IPS-20b (cell line): ENCODE data around the gene ST3GAL5.

ENCODE experiments used
- H3K27ac ChIP-seq: one replicate; pipeline ENCODE4 v1.5.1; 2013; ENCODE audit warnings: low read length
- H3K27me3 ChIP-seq: 2 replicates; pipeline ENCODE4 v1.6.1; 2013; ENCODE audit warnings: mild to moderate bottlenecking, low read length, inconsistent platforms; ENCODE audit not compliant: insufficient read depth
- H3K36me3 ChIP-seq: 2 replicates; pipeline ENCODE4 v1.6.1; 2013; ENCODE audit warnings: low read depth, mild to moderate bottlenecking, inconsistent platforms, low read length, moderate library complexity; ENCODE audit not compliant: insufficient read depth
- H3K4me1 ChIP-seq: 2 replicates; pipeline ENCODE4 v1.6.1; 2013; ENCODE audit warnings: mild to moderate bottlenecking, control low read depth, inconsistent platforms, low read length, moderate library complexity; ENCODE audit not compliant: insufficient read depth
- H3K4me3 ChIP-seq: 2 replicates; pipeline ENCODE4 v1.5.1; 2013; ENCODE audit warnings: mild to moderate bottlenecking, low read length, inconsistent platforms
- H3K9ac ChIP-seq: 2 replicates; pipeline ENCODE4 v1.6.1; 2013; ENCODE audit warnings: low read depth, mild to moderate bottlenecking, inconsistent platforms, low read length, moderate library complexity
- H3K9me3 ChIP-seq: 2 replicates; pipeline ENCODE4 v1.6.1; 2013; ENCODE audit warnings: mild to moderate bottlenecking, low read depth, low read length, inconsistent platforms; ENCODE audit not compliant: insufficient read depth

Gene ST3GAL5

GRCh38 chr2:85795331-85796045 lies 93.3 kb downstream of the ST3GAL5 start:
- Histone ChIP-seq H3K27me3 (no peaks in the 10 kb centered on the region), H3K4me3 (no peak overlapping the region), H3K27ac (no peak overlapping the region), H3K4me1 (no peaks in the 10 kb centered on the region), H3K9ac (no peak overlapping the region), H3K9me3 (no peaks in the 10 kb centered on the region), H3K36me3 (no peaks in the 10 kb centered on the region)

- no peaks in the 10 kb centered on the region for H3K9me3 ChIP-seq
- H3K27me3 ChIP-seq = no peaks in the 10 kb centered on the region
- no peaks in the 10 kb centered on the region for H3K36me3 ChIP-seq
- H3K4me1 ChIP-seq = no peaks in the 10 kb centered on the region
- H3K27ac ChIP-seq = no peak overlapping the region
- no peak overlapping the region for H3K4me3 ChIP-seq
- no peak overlapping the region for H3K9ac ChIP-seq
These were observed 94.2 kb downstream of the ST3GAL5 start for GRCh38 chr2:85794491-85795121.

- Histone ChIP-seq H3K27me3 (no peaks in the 10 kb centered on the region), H3K4me3 (no peak overlapping the region), H3K36me3 (no peaks in the 10 kb centered on the region), H3K4me1 (no peaks in the 10 kb centered on the region), H3K9ac (no peak overlapping the region), H3K9me3 (no peaks in the 10 kb centered on the region), H3K27ac (no peak overlapping the region)
These were observed 94.8 kb downstream of the ST3GAL5 start for GRCh38 chr2:85794038-85794441.

- H3K36me3 ChIP-seq = no peaks in the 10 kb centered on the region
- no peaks in the 10 kb centered on the region for H3K9me3 ChIP-seq
- no peaks in the 10 kb centered on the region for H3K27me3 ChIP-seq
- no peak overlapping the region for H3K9ac ChIP-seq
- no peaks in the 10 kb centered on the region for H3K4me1 ChIP-seq
- H3K4me3 ChIP-seq = no peak overlapping the region
- no peak overlapping the region for H3K27ac ChIP-seq
These were observed 95.2 kb downstream of the ST3GAL5 start for GRCh38 chr2:85793584-85793983.

GRCh38 chr2:85792783-85793441 lies 95.9 kb downstream of the ST3GAL5 start:
- H3K36me3 ChIP-seq = no peaks in the 10 kb centered on the region
- no peaks in the 10 kb centered on the region for H3K9me3 ChIP-seq
- no peaks in the 10 kb centered on the region for H3K27me3 ChIP-seq
- no peak overlapping the region for H3K9ac ChIP-seq
- H3K27ac ChIP-seq = no peak overlapping the region
- H3K4me3 ChIP-seq = no peak overlapping the region
- no peaks in the 10 kb centered on the region for H3K4me1 ChIP-seq

GRCh38 chr2:85791704-85792565 lies 96.9 kb downstream of the ST3GAL5 start:
- H3K4me3 ChIP-seq = no peak overlapping the region
- no peaks in the 10 kb centered on the region for H3K9me3 ChIP-seq
- no peaks in the 10 kb centered on the region for H3K36me3 ChIP-seq
- no peaks in the 10 kb centered on the region for H3K4me1 ChIP-seq
- H3K27ac ChIP-seq = no peak overlapping the region
- H3K9ac ChIP-seq = no peak overlapping the region
- H3K27me3 ChIP-seq = no peaks in the 10 kb centered on the region

- H3K27ac ChIP-seq = no peak overlapping the region
- H3K9ac ChIP-seq = no peak overlapping the region
- no peaks in the 10 kb centered on the region for H3K27me3 ChIP-seq
- no peaks in the 10 kb centered on the region for H3K36me3 ChIP-seq
- no peaks in the 10 kb centered on the region for H3K9me3 ChIP-seq
- no peak overlapping the region for H3K4me3 ChIP-seq
- no peaks in the 10 kb centered on the region for H3K4me1 ChIP-seq
These were observed 98.1 kb downstream of the ST3GAL5 start for GRCh38 chr2:85790499-85791188.

GRCh38 chr2:85790032-85790431 lies 98.8 kb downstream of the ST3GAL5 start:
- Histone ChIP-seq H3K9me3 (no peaks in the 10 kb centered on the region), H3K36me3 (no peaks in the 10 kb centered on the region), H3K9ac (no peak overlapping the region), H3K4me1 (no peaks in the 10 kb centered on the region), H3K27me3 (no peaks in the 10 kb centered on the region), H3K4me3 (no peak overlapping the region), H3K27ac (no peak overlapping the region)

- Histone ChIP-seq H3K9me3 (no peaks in the 10 kb centered on the region), H3K4me3 (no peak overlapping the region), H3K27me3 (no peaks in the 10 kb centered on the region), H3K9ac (no peak overlapping the region), H3K4me1 (no peaks in the 10 kb centered on the region), H3K36me3 (no peaks in the 10 kb centered on the region), H3K27ac (no peak overlapping the region)
These were observed 99.5 kb downstream of the ST3GAL5 start for GRCh38 chr2:85789271-85789670.

GRCh38 chr2:85788603-85789002 lies 100.2 kb downstream of the ST3GAL5 start:
- Histone ChIP-seq H3K9me3 (no peaks in the 10 kb centered on the region), H3K4me1 (no peaks in the 10 kb centered on the region), H3K27ac (no peak overlapping the region), H3K4me3 (no peak overlapping the region), H3K27me3 (no peaks in the 10 kb centered on the region), H3K36me3 (no peaks in the 10 kb centered on the region), H3K9ac (no peak overlapping the region)

GRCh38 chr2:85787981-85788340 lies 100.8 kb downstream of the ST3GAL5 start:
- Histone ChIP-seq H3K27ac (no peak overlapping the region), H3K9me3 (no peaks in the 10 kb centered on the region), H3K36me3 (no peaks in the 10 kb centered on the region), H3K4me1 (no peaks in the 10 kb centered on the region), H3K4me3 (no peak overlapping the region), H3K27me3 (no peaks in the 10 kb centered on the region), H3K9ac (no peak overlapping the region)
